Measurements from ENCODE around the gene MCHR2. TPM values are rescaled to one million over a fixed set of nuclear protein-coding genes. Genes with fewer than 3 reads are reported as not detected.
"Not testable (repeated sequence)": the region's sequence is repeated elsewhere in the genome, so short reads cannot be mapped to it uniquely, and the experiment has no call there.

MCHR2 gene, protein sequence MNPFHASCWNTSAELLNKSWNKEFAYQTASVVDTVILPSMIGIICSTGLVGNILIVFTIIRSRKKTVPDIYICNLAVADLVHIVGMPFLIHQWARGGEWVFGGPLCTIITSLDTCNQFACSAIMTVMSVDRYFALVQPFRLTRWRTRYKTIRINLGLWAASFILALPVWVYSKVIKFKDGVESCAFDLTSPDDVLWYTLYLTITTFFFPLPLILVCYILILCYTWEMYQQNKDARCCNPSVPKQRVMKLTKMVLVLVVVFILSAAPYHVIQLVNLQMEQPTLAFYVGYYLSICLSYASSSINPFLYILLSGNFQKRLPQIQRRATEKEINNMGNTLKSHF
- total RNA-seq, result not detected

DNA sequence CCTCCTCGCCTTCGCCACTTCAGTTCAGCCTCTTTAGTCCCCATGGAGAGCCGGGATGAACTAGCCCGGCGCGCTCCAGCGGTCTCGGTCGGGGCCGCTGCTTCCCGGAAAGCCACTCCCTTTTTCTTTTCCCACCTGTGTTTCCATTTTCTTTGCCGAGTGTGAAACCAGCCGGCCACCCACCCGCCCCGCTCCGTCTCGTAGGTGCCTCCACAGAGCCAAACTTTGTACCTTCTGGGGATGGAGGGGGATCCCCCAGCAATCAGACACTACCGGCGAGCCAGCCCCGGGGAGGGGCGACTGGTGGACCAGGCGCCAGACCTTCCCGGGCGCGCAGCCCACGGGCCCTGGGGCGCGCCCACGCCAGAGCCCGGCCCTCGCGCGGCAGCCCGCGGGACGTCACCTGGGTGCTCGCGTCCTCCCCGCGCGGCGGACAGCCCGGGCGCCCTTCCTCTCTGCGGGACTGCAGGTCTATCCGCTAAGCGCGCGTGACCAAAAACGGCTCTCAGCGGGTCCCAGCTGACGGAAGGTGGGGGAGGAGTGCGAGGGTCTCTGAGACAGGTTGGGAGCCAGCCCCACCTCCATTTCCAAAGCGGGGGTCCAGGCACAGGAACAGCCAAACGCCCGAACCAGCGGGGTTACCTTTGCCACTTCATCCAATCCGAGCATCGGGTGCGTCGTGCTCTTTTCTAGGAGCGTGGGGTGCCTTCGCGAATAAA is at the start of gene MCHR2:
Gene MCHR2 (minus strand): TSS at position 691 of the 719 bp plus-strand sequence. CDS start 38,076 bp downstream, outside the sequence.
- peak; percentile 16 for ATAC-seq
- DNase-seq (ENCODE audit: low spot score), result no peak

- DNase-seq (ENCODE audit: low spot score); ATAC-seq: not testable (repeated sequence)
Measured at GRCh38 chr6:100038546-100038945, 44.5 kb upstream of the MCHR2 start.

DNA sequence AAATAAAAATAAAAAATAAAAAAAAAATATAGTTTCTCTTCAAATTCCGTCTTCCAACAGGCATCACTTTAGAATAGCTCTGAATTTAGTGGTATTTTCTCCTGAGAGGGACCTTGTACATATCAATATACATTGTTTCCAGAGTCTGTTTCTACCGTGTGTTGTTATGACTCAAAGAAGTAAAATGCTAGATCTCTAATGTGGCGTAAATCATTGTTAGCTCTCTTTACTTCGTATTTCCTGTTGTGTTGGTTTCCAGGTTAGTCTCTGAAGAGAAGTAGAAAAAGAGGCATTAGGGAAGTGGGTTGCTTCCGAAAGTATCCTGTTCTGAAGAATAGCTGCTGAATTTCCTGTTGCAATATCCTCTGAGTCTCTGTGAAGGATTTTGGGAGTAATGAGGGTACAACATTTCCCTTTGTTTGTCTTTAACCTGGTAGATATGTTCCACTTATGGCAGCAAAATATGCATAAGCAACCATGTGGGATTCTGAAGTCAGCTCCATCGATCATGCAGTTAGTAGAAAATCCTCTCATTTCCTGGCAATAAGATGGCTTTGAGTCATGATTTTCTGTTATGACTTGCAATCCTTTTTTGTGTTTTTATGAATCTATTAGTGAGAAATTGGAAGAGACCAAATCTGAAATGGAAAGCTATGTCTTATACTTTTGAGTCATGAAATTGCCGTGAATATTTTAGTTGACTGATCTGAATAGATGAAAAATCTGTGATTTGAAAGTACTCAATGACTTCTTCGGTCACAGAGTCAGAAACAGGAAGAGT is 42.0 kb upstream of the MCHR2 start:
- no peak for ATAC-seq

GRCh38 chr6:100023798-100024197 is 29.8 kb upstream of the MCHR2 start:
- ATAC-seq, result no peak
- no peak for DNase-seq (ENCODE audit: low spot score)

More for the DNA sequence above, 42.0 kb upstream of the MCHR2 start:
- no peak for DNase-seq (ENCODE audit: low spot score)

DNA sequence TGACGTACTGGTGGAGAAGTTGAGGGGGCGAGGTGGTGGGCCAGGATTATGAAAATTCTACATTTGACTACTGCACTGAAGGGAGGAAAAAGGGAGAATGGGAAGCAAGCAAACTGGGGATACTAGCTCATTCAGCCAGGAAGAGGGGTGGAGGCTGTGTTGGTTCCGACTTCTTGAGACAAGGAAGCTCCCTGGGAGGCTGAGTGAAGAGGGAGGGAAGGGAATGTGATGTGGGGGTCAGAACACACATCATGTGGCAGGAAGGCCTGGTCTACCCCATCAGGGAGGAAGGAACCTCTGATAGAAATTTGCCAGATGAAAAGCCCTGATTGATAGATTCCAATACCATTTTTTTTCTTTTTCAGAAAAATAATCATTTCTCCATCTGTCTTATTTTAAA is 28.8 kb upstream of the MCHR2 start:
- no peak for ATAC-seq
- no peak for DNase-seq (ENCODE audit: low spot score)

DNA sequence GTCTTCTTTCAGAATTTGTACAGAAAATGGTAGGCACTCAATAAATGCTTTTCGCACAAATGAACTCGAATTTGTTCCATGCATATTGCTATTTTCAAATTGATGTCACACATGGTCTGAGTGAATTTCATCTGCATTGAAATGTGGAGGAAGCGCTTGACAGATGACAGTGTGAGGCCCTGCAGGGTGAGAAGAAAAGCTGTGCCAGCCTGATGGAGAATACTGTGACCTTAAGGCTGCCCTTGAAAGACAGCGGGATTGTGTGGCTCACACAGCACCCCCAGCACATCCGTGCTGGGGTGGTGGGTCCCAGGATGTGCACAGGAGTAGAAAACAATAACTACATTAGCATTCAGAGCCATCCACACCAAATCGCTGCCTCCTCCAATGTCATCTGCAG is 14.8 kb upstream of the MCHR2 start:
- ATAC-seq, result no peak
- DNase-seq (ENCODE audit: low spot score), result no peak

- ATAC-seq, result peak; percentile 97
Measured at GRCh38 chr6:100001915-100002388, 7.9 kb upstream of the MCHR2 start.

GRCh38 chr6:99997141-99997540 is 3.1 kb upstream of the MCHR2 start:
- DNase-seq (ENCODE audit: low spot score) (no peak), ATAC-seq (no peak)

More at GRCh38 chr6:100001915-100002388, 7.9 kb upstream of the MCHR2 start:
- DNase-seq (ENCODE audit: low spot score), result no peak

DNA sequence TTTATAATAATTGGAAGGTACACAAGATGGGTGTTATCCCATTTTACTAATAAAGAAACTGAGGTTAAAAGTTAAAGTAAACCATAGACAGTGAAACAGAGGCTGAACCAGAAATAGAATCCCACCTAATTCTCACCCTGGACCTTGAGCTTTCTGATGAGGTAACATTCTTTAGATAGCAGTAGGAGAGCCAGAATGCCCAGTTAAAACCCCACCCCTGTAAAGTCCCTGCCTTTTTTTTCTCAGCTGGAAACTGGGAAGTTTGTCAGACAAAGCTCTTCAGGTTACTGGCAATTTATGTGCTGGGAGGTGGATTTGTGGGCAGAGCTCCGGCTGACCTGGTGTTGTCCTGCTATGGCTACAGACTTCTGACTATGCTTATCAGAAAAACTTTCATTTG is 1.9 kb upstream of the MCHR2 start:
- DNase-seq (ENCODE audit: low spot score) (no peak), ATAC-seq (no peak)

DNA sequence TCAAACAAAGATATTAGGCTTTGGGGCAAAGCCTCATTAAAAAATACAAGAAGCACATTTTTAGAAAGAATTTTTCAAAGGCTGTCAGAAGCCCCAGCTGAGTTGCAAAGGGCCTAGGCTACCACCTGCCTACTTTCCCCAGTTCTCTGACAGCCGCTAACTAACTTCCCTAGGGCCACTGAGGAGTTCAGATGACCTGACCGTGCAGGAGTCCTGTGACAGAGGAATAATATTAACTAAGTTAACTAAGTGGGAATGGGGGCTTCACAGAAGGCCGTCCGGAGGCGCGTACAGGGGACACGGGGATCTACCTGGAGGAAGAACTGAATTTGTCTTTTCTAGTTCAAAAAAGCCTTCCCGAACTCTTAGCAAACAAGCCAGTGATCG is 884 bp downstream of the MCHR2 start:
- ATAC-seq (no peak), DNase-seq (ENCODE audit: low spot score) (no peak)

- ATAC-seq, result no peak
- no peak for DNase-seq (ENCODE audit: low spot score)
Measured at GRCh38 chr6:99991955-99992354, 2.1 kb downstream of the MCHR2 start.

DNA sequence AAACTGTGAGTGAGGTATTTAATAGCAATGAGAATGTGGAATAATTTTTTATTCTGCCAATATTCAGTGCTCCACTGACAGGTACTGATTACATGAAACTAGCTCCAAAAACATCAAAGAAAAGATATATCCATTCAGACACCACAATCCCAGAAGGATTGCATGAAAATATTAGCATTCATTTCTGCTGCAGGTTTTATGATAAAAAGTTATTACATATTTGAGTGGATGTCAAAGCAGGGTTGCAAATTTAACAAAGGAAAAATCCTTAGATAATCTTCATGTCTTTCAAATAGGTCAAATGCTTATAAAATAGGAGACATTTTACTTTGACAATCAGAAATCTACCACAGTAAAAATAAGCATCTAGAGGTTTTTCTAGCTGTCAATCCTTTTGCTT is 13.3 kb downstream of the MCHR2 start:
- no peak for ATAC-seq
- DNase-seq (ENCODE audit: low spot score), result no peak

DNA sequence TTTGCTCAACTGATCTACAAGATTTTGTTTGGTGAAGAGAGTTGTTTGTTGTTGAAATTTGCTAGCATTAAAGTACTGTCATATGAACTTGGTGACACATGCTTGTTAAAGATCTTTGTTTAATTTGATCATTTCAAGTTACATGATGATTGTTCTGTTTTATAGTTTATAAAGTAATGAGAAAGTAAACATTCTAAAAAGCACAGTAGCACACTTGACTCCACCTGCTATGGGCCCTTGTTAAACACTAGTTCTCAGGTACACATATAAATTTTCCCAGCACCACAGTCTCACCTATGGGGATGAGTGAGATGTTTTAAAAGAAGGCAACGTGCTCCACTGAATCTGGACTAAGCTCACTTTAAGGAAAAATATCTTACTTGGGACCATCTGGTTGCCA is 14.1 kb downstream of the MCHR2 start:
- ATAC-seq, result no peak

GRCh38 chr6:99967052-99967451 is 27.0 kb downstream of the MCHR2 start:
- no peak for DNase-seq (ENCODE audit: low spot score)
- ATAC-seq, result no peak

More for the DNA sequence above, 14.1 kb downstream of the MCHR2 start:
- DNase-seq (ENCODE audit: low spot score), result no peak

DNA sequence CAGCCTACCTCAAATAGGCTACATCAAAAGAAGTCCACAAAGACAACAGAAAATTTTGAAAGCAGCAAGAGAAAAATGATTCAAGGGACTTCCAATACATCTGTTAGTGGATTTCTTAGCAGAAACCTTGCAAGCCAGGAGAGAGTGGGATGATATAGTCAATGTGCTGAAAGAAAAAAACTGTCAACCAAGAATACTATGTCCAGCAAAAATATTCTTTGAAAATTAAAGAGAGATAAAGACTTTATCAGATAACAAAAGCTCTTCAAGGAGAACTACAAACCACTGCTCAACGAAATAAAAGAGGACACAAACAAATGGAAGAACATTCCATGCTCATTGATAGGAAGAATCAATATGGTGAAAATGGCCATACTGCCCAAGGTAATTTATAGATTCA is 34.0 kb downstream of the MCHR2 start:
- no peak for ATAC-seq

GRCh38 chr6:99951016-99951805 is 42.8 kb downstream of the MCHR2 start:
- no peak for DNase-seq (ENCODE audit: low spot score)
- ATAC-seq, result no peak

More for the DNA sequence above, 34.0 kb downstream of the MCHR2 start:
- DNase-seq (ENCODE audit: low spot score), result no peak

- no peak for DNase-seq (ENCODE audit: low spot score)
Measured at GRCh38 chr6:99946005-99946404, 48.0 kb downstream of the MCHR2 start.

DNA sequence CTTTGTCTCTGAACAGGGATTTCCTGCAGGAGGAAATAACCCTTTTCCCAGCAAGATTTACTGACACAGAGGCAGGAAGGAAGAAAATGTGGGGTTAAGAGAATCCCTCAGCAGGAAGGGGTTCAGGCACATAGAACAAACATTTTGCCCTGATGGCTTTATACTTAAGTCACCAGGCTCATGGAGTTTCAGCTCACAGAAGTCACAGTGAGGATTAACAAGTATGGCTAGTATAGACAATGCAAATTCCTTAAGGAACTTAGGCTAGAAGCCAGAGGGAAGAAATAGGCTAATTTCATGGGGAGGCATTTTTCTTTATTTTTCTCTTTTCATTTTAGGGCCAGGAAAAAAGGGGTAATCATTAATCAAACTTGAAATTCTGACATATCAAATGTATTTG is 50.2 kb downstream of the MCHR2 start:
- ATAC-seq (no peak), DNase-seq (ENCODE audit: low spot score) (no peak)

More at GRCh38 chr6:99946005-99946404, 48.0 kb downstream of the MCHR2 start:
- no peak for ATAC-seq

DNA sequence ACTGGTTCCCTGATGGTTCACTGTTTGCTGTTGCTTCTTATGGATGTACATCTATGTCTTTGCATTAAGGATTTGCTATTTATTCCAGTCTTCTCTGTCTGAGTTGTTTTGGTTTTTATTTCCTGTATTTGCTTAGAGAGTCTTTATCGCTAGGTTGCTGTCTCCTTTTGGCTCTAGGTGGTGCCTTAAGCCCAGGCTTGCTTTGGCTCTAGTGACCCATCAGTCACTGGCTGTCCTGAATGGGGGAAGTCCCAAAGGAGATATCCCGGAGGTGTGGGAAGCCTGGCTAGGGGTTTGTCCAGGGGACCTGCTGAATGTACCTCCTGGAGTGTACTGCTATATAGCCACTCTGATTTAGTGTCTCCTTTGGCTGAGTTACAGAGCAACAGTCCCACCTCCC is 53.4 kb downstream of the MCHR2 start:
- no peak for ATAC-seq

GRCh38 chr6:99933129-99933528 is 60.9 kb downstream of the MCHR2 start:
- DNase-seq (ENCODE audit: low spot score), result no peak
- no peak for ATAC-seq

More for the DNA sequence above, 53.4 kb downstream of the MCHR2 start:
- DNase-seq (ENCODE audit: low spot score), result no peak

All from left lobe of liver (tissue), 2 donors.